GM21619 (cell line): ENCODE results near the gene TRAPPC2L.

Experiments used
- ATAC-seq: cut with Tn5 transposase; IDR thresholded peaks from one replicate; pipeline ENCODE4 v1.9.1; 2021; ENCODE audit not compliant: unreplicated experiment

Gene TRAPPC2L

GRCh38 chr16:88874938-88875599 is 18.1 kb downstream of the TRAPPC2L start:
- ATAC-seq = no peak

DNA sequence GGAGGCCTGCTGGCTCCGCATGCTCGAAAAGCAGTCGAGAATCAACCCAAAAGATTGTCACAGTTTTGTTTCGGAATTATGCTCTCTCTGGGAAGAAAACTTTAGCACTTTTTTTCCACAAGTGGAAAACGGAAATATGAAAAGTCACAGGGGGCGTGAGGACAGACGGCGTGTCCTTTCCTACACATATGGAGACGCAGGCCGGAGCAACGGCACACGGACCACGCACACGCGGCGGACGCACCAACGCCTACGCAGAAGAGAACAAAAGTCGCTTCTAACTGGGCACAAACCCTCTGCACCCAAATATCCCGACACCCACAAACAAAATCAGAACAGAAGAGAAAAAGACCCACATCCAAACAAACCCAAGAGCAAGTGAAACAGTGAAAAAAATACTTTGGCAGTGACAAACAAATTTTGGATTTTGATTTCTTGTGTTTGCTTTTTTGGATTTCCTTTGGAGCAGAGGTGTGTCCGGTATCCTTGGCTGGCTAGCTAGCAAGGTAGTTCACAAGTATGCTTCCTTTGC is 18.8 kb downstream of the TRAPPC2L start:
- no peak for ATAC-seq

DNA sequence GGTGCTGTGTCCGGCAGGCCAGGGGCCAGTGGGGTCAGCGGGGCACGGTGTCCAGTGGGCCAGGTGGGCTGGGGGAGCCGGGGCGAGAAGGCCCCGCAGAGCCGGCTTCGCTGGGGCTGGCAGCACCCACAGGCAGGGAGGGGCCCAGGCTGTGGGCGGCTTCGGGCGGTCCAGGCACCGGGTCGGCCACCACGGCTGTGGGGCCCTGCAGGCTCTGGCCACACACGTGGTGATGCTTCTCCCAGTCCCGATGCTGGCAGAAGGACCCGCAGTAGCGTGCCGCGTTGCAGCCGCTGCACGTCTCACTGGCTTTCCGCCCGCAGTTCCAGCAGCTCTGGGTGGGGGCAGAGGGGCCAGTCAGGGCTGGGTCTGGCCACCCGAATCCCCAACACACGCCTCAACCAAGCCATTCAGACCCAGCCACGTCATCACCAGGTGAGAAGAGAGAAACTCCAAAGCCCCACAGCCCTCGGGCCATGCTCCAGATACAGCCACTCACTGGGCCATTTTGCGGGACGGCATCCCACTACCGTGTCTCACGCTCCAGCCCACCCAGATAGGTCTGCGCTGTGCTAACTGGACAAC is 20.1 kb downstream of the TRAPPC2L start:
- ATAC-seq = no peak

DNA sequence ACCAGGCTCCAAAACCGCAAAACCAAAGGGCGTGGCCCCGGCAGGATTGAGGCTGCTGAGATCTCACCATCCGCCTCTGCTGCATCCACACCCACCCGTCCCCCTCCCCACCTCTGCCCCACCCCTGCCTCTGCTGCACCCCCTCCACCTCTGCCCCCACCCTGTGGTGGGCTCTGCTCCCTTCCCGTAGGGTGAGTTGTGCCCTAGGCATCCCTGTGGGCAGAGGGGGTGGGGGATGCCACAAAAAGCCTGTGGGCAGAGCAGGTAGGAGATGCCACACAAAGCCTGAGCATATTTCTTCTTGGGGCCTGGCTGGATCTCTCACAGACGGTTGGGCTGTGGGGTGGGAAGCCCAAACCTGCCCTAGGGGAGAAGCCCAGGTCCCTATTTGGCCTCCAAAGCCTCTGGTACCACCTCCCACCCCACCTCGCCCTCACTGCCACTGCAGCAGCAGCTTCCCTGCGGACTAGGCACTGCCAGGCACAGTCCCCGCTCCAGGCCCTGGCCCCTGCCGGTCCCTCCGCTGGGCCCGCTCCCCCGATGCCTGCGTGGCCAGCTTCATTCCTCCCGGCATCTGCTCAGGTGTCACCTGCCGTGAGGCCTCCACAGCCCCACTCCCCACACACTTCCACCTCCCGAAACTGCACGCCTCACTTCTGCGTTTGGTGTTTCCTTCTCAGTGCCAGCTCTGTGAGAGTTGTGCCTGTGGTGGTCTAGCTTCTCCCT is 20.8 kb downstream of the TRAPPC2L start:
- ATAC-seq = no peak

DNA sequence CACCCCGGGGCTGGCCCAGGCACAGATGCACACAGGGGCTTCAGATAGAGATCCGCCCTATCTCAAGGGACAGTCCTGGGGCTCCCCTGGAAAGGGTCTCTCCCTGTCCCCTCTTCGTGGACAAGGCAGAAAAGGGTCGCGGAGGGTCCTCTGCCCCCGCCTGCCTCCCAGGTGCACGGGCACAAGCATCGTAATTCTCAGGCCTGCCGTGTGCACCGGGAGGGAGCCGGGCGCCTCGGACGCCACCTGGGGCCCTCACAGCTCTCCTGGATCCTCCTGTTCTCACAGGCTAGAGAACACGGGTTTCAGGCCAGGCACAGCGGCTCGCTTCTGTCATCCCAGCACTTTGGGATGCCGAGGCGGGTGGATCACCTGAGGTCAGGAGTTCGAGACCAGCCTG is 21.4 kb downstream of the TRAPPC2L start:
- ATAC-seq = no peak

DNA sequence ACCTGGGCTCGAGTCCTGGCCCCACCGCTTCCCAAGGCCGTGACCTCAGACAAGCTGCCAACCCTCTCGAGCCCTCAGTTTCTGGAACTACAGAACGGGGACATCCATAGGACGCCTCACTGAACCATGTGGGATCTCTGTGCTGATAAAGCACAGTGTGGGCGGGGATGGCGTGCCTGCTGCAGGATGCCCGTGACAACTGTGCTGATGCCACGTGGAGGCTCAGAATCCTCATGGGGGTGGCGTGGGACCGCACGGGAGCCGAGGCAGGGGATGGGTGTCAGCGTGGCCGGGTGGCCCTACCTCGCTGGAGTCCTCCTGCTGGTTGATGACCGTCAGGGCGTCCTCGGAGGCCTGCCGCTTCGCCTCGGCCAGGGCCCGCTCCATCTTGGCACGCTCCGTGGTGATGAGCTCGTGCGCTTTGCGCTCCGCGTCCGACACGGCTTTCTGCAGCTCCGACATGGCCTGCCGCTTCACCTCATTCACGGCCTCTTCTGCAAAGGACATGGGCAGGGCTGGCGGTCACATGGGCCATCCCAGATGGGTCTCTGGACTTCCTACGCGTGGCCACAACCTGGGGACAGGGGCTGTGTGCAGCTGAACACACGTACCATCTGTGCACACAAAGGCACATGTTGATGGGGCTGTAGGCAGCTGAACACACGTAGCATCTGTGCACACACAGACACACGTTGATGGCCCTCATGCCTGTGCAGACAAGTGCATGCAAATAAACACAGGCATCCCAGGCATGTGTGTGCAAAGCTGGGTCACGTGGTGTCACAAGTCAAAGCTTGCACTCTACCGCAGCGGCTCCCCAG is 22.2 kb downstream of the TRAPPC2L start:
- ATAC-seq = no peak

DNA sequence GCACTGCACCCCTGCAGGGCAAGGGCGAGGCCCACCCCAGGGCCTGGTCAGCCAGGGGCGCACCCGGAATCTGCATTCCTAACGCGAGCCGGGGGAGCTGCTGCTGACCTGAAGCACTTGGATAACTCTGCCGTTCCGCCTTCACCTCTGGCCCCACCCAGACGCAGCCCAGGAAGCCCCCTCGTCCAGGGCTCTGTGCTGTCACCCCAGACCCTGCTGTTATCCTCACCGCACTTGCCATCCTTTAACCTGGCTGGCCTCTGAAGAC is 22.8 kb downstream of the TRAPPC2L start:
- ATAC-seq = no peak

- ATAC-seq = no peak
Observed at GRCh38 chr16:88880226-88881006, 23.5 kb downstream of the TRAPPC2L start.

DNA sequence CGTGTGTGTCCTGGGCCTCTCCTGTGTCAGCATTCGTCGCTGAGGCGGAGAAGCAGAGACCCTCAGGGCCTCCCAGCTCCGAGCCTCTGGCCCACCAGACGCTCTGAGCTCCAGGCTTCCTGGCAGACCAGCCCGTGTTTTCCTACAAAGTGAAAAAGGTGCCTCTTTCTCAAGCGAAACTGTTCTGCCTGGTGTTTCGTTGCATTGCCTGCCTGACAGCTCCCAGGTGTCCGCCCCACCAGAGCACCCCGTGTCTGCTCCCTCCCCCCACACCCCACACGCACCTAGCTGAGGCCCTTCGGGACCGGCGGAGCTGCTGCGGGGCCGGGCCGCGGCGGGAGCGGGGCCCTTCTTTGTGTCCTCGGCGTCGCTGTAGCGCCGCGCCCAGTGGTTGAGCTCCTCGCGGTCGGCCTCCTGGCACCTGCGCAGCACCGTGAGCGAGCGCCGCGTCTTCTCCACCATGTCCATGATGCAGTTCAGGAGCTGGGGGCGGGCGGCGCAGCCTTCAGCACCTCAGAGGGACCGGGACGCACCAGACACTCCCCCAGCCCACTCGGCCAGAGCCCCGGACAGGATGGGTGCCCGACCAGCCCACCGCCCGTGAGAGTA is 24.2 kb downstream of the TRAPPC2L start:
- no peak for ATAC-seq

- no peak for ATAC-seq
Observed at GRCh38 chr16:88881675-88882357, 24.9 kb downstream of the TRAPPC2L start.

DNA sequence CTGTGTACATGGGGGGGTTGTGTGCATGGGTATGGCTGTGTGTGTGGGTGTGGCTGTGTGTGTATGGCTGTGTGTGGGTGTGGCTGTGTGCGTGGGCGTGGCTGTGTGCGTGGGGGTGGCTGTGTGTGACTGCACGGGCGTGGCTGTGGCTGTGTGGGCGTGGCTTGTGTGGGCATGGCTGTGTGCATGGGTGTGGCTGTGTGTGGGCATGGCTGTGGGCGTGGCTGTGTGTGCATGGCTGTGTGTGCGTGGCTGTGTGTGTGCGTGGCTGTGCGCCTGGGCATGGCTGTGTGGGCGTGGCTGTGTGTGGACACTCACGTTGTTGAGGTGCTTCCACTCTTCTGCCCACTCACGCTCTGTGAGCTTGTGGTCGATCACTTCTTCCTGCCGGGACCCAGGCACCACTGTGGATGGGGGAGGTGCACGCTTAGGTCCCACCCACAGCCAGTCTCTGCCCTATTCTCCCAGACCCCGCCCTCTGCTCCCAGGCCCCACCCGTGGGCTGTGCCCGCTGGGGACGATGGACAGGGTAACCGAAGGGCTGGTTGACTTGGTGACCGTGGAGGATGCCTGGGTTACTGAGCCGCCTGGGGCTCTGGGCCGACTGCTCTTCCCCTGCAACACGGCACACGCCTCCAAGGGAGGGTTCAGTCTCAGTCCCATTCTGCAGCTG is 25.6 kb downstream of the TRAPPC2L start:
- no peak for ATAC-seq

GRCh38 chr16:88883117-88883895 is 26.4 kb downstream of the TRAPPC2L start:
- no peak for ATAC-seq

DNA sequence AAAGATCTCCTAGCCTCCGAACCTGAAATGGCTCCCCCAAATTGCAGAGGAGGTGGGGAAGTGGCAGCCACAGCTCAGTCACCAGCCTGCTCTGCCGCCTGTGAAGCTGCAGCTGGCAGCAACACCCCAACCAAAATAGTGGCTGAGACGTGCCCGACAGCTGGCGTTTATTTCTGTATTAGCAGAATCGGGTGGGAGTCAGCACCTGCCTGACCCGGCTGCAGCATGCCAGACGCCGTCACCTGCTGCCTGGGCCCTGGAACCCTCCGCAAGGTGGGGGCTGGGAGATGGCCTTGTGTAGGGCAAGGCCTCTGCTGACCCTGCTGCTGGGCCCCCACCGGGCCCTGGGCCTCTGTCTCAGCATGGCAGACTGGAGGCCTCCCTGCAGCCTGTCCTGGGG is 27.0 kb downstream of the TRAPPC2L start:
- no peak for ATAC-seq

- no peak for ATAC-seq
Observed at GRCh38 chr16:88884569-88885271, 27.8 kb downstream of the TRAPPC2L start.

GRCh38 chr16:88885693-88886280 is 28.9 kb downstream of the TRAPPC2L start:
- no peak for ATAC-seq

DNA sequence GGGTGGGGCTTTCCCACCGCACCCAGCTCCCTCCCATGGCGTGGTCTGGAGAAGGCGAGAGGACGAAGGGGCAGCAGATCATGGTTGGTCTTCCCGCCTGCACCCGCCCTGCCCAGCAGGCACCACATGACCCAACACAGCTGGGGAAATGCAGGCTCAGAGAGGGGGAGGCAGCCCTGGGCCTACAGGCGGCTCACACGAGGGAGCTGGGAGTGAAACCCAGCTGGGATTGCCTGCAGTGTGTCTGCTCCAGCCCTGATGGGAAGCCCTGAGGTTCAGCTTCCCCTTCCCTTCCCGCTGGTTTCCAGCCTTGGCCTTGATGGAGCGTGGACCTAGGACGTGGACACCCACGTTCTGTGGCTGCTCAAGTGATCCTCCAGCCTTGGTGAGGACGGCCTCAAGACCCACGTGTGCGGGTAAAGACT is 29.5 kb downstream of the TRAPPC2L start:
- no peak for ATAC-seq

DNA sequence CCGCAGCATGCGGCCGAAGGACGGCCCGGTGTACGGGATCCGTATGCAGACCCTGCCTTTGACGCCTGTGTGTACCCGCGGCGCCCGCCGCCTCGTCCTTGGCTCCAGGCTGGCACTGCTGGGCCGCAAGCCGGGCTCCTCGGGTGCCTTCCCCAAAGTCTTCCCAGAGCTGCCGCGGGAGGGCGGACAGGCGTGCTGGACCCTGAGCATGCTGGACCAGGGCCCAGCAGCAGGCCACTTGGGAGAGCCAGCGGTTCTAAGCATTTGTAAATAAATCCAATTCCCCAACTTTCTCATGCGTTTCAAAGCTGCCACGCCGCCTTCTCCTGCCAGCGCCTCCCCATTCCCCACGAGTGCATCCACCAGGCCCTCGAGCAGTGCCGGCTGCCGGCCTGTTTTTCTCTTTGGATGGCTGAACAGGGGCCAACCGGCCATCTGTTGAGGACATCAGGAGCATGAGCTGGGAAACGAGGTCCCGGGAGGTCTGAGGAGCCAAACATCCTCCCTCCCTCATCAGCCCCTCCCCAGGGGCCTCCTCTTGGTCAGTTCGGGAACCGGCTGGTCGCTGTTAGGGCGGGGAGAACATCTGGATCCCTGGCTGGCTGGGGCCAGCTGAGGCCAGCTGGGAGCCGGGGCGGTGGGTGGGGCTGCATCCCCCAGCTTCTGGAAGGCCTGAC is 30.1 kb downstream of the TRAPPC2L start:
- no peak for ATAC-seq
